Activated T-cell treated with anti-CD3 and anti-CD28 coated beads, Interleukin-2, amount 50 U/mL, for 24 hours (primary cell): Measurements from ENCODE around the gene LRRC8E.
"Not testable (repeated sequence)": the region's sequence is repeated elsewhere in the genome, so short reads cannot be mapped to it uniquely, and the experiment has no call there.

ENCODE experiments used
- DNase-seq: peaks from one replicate; pipeline ENCODE4 v3.0.0-alpha.2; 2020
- H3K27ac Mint-ChIP-seq: 2 replicates; pipeline ENCODE4 v1.8.0; 2020; ENCODE audit warnings: mild to moderate bottlenecking, mixed read lengths
- H3K27me3 Mint-ChIP-seq: 2 replicates; pipeline ENCODE4 v1.8.0; 2020; ENCODE audit warnings: mixed read lengths
- H3K36me3 Mint-ChIP-seq: 2 replicates; pipeline ENCODE4 v1.8.0; 2020; ENCODE audit warnings: low read depth, mixed read lengths
- H3K4me1 Mint-ChIP-seq: 2 replicates; pipeline ENCODE4 v1.8.0; 2020; ENCODE audit warnings: low read depth, mixed read lengths
- H3K4me3 Mint-ChIP-seq: 2 replicates; pipeline ENCODE4 v1.8.0; 2020; ENCODE audit warnings: mild to moderate bottlenecking, moderate library complexity, mixed read lengths
- H3K9me3 Mint-ChIP-seq: 2 replicates; pipeline ENCODE4 v1.8.0; 2020; ENCODE audit warnings: mixed read lengths

Gene LRRC8E

GRCh38 chr19:7850000-7850813 lies 38.1 kb upstream of the LRRC8E start:
- H3K4me3 Mint-ChIP-seq, result no peak overlapping the region
- no peaks in the 10 kb centered on the region for H3K36me3 Mint-ChIP-seq
- no peak for DNase-seq
- H3K27ac Mint-ChIP-seq, result no peak overlapping the region
- peaks cover 6% of the 10 kb centered on the region for H3K4me1 Mint-ChIP-seq
- H3K27me3 Mint-ChIP-seq, result no peaks in the 10 kb centered on the region
- no peaks in the 10 kb centered on the region for H3K9me3 Mint-ChIP-seq

DNA sequence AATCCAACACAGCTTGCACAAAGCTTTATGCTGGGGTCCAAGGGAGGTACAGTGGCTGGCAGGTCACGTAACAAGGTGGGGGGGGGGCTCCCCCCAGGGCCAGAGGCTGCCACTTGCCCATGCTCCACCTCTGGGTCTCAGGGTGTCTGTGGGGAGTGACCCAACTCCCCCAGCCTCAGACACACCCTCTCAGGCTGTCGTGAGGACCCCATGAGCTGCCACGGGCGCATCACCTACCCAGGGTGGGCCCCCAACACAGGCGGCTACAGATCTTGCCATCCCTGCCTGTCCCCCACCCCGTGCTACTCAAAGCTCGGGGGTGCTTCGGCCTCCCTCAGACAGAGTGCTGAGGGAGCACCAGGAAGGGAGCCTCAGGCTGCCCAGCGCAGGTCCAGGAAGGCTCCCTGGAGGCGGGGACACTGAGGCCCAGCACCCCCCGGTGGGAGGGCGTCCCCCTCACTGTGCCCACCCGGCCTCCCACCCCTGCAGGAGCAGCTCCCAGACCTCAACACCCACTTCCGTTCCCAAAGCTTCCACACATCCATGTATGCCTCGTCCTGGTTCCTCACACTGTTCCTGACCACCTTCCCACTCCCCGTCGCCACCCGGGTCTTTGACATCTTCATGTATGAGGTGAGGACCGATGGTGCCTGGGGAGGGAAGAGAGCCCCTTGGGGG lies 37.2 kb upstream of the LRRC8E start:
- Mint-ChIP-seq H3K4me1 (peaks cover 6% of the 10 kb centered on the region), H3K9me3 (no peaks in the 10 kb centered on the region), H3K4me3 (no peak overlapping the region), H3K27ac (no peak overlapping the region), H3K27me3 (no peaks in the 10 kb centered on the region), H3K36me3 (no peaks in the 10 kb centered on the region)
- no peak for DNase-seq

DNA sequence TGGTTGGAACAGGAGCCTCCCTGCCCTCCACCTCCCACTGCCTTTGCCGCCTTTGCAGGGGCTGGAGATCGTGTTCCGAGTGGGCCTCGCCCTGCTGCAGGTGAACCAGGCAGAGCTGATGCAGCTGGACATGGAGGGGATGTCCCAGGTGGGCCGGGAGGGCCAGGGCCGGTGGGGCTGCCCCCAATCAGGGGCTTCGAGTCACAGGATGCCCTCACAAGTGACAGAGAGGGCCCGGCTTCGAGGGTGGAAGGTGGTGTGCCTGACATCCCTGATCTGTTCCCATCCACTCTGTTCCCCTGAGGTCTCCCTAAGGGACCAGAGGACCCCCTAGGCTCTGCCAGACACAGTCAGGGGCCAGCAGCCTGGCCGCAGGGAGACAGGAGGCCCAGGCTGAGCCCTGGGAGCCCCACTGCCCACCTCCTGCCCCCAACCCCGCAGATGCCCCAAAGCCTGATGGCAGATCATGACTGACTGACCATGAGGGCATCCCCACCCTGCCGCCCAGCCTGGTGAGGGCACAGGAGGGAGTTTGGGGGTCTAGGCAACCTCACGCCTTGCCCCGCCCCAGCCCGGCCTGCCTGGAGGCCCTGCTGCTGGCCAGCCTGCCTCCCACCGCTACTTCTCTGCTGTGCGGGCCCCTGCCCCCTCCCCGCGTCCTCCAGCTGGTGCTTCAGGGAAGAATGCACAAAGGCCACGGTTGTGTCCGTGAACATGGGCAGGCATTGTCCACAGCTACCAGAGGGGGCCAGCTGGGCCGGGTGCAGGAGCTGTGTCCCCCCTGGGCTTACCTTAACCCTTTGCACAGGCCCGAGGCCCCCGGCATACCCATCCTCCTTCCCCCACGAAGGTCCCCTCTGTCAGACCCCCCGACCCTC lies 36.4 kb upstream of the LRRC8E start:
- Mint-ChIP-seq H3K4me1 (peaks cover 6% of the 10 kb centered on the region), H3K27me3 (no peaks in the 10 kb centered on the region), H3K36me3 (no peaks in the 10 kb centered on the region), H3K27ac (no peak overlapping the region), H3K9me3 (no peaks in the 10 kb centered on the region), H3K4me3 (no peak overlapping the region)
- DNase-seq, result no peak

DNA sequence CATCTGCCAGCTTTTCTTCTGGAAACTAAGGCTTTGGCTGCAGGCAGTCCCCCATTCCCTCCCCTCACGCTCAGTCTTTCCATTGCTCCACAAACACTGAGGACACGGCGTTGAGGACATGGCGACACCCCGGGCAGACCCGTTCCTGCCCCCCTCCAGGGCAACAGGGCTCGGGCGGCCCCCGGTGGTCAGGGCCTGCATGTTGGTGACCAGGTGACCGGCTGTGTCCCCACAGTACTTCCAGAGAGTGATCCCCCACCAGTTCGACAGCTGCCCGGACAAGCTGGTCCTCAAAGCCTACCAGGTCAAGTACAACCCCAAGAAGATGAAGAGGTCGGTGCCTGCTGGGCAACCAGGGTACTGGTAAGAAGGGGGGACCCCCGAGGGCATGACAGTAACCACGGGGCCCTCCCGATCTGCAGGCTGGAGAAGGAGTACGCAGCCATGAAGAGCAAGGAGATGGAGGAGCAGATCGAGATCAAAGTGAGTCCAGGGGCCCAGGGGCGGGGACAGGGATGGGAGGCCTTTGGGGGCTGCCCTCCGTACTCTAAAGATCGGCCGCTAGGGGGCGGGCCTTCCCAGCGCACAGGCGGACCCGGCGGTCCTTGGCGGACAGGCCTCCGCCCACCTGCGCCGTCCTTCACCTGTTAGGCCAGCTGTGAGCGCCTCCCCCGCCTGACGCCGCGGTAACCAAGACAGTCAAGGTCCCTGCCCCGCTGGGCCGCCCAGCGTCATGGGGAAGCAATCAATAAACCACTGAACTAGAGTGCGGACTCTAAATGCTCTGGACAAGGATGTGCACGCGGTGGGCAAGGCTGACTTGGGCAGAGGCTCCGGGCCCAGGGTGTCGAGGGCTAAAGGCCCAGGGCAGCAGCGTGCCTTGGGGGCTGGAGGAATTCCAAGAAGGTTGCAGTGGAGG lies 35.2 kb upstream of the LRRC8E start:
- no peak overlapping the region for H3K27ac Mint-ChIP-seq
- peaks cover 6% of the 10 kb centered on the region for H3K4me1 Mint-ChIP-seq

GRCh38 chr19:7853770-7854128 lies 34.6 kb upstream of the LRRC8E start:
- no peaks in the 10 kb centered on the region for H3K36me3 Mint-ChIP-seq
- no peak overlapping the region for H3K27ac Mint-ChIP-seq
- DNase-seq, result no peak
- no peaks in the 10 kb centered on the region for H3K9me3 Mint-ChIP-seq
- peaks cover 6% of the 10 kb centered on the region for H3K4me1 Mint-ChIP-seq
- no peak overlapping the region for H3K4me3 Mint-ChIP-seq
- peaks cover 3% of the 10 kb centered on the region for H3K27me3 Mint-ChIP-seq

More for the DNA sequence above, 35.2 kb upstream of the LRRC8E start:
- no peaks in the 10 kb centered on the region for H3K9me3 Mint-ChIP-seq
- H3K27me3 Mint-ChIP-seq, result no peaks in the 10 kb centered on the region
- peak; percentile 79 for DNase-seq
- H3K4me3 Mint-ChIP-seq, result no peak overlapping the region
- H3K36me3 Mint-ChIP-seq, result no peaks in the 10 kb centered on the region

GRCh38 chr19:7855426-7856108 lies 32.7 kb upstream of the LRRC8E start:
- Mint-ChIP-seq H3K36me3 (no peaks in the 10 kb centered on the region), H3K9me3 (no peaks in the 10 kb centered on the region), H3K4me3 (no peak overlapping the region), H3K4me1 (peaks cover 6% of the 10 kb centered on the region), H3K27ac (no peak overlapping the region), H3K27me3 (peaks cover 3% of the 10 kb centered on the region)
- DNase-seq, result no peak

DNA sequence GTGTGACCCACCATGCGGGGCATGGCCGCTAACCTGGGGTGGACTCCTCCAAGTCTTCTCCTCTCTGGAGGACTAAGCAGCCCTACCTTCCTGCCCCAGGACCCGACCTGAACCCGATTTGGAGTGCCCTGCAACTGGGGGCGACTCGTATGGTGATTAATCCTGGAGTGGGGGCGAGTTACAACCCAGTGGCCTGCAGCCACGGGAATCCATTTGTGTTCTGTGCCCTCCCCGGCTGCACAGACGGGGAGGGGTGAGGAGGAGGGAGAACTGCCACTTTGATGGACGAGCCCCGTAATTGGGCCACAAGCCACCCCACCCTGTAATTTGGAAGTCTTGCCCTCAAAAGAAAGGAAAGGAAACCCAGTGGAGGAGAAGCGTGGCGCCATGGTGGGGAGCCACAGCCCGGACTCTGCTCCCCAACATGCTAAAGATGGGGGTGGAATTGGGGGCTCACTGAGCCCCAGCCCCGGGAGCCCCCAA lies 32.2 kb upstream of the LRRC8E start:
- DNase-seq, result no peak
- H3K27me3 Mint-ChIP-seq, result peaks cover 6% of the 10 kb centered on the region
- no peaks in the 10 kb centered on the region for H3K9me3 Mint-ChIP-seq
- H3K4me1 Mint-ChIP-seq, result peaks cover 6% of the 10 kb centered on the region
- H3K4me3 Mint-ChIP-seq, result no peak overlapping the region
- H3K36me3 Mint-ChIP-seq, result no peaks in the 10 kb centered on the region
- no peak overlapping the region for H3K27ac Mint-ChIP-seq

GRCh38 chr19:7856679-7857663 lies 31.3 kb upstream of the LRRC8E start:
- DNase-seq, result no peak
- H3K27me3 Mint-ChIP-seq, result peaks cover 13% of the 10 kb centered on the region
- no peaks in the 10 kb centered on the region for H3K36me3 Mint-ChIP-seq
- peaks cover 11% of the 10 kb centered on the region for H3K4me1 Mint-ChIP-seq
- H3K9me3 Mint-ChIP-seq, result no peaks in the 10 kb centered on the region
- H3K27ac Mint-ChIP-seq, result no peak overlapping the region
- H3K4me3 Mint-ChIP-seq, result no peak overlapping the region

DNA sequence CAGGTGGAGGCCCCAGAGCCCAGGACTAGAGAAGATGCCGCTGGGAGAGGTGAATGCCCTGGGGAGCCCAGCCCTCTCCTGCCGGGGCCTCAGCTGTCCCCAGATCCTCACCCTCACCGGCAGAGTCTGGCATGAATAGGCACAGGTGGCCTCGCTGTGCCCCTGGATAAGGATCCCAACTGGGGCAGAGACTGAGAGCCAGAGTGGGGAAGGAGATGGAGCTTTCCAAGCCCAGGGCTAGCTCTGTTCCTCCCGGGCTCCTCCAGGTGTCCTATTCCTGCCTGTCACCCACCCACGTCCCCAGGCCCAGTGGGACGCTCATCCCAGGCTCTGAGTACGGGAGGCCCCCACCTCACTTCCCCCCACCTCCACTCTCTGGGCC lies 30.6 kb upstream of the LRRC8E start:
- DNase-seq, result no peak
- H3K27me3 Mint-ChIP-seq, result peaks cover 17% of the 10 kb centered on the region
- H3K9me3 Mint-ChIP-seq, result no peaks in the 10 kb centered on the region
- H3K27ac Mint-ChIP-seq, result no peak overlapping the region
- no peak overlapping the region for H3K4me3 Mint-ChIP-seq
- no peaks in the 10 kb centered on the region for H3K36me3 Mint-ChIP-seq
- peaks cover 13% of the 10 kb centered on the region for H3K4me1 Mint-ChIP-seq

- Mint-ChIP-seq H3K27ac (no peak overlapping the region), H3K4me3 (no peak overlapping the region), H3K9me3 (no peaks in the 10 kb centered on the region), H3K36me3 (no peaks in the 10 kb centered on the region), H3K27me3 (peaks cover 17% of the 10 kb centered on the region), H3K4me1 (peaks cover 10% of the 10 kb centered on the region)
- DNase-seq, result no peak
Observed at GRCh38 chr19:7858109-7858770, 30.1 kb upstream of the LRRC8E start.

GRCh38 chr19:7859087-7859486 lies 29.2 kb upstream of the LRRC8E start:
- H3K9me3 Mint-ChIP-seq, H3K27ac Mint-ChIP-seq, H3K4me1 Mint-ChIP-seq, DNase-seq, H3K4me3 Mint-ChIP-seq, H3K36me3 Mint-ChIP-seq: not testable (repeated sequence)
- peaks cover 21% of the 10 kb centered on the region for H3K27me3 Mint-ChIP-seq
